ENCODE measurements around the gene FAM72A.
"Not testable (repeated sequence)": the region's sequence is repeated elsewhere in the genome, so short reads cannot be mapped to it uniquely, and the experiment has no call there.

FAM72A gene

DNA sequence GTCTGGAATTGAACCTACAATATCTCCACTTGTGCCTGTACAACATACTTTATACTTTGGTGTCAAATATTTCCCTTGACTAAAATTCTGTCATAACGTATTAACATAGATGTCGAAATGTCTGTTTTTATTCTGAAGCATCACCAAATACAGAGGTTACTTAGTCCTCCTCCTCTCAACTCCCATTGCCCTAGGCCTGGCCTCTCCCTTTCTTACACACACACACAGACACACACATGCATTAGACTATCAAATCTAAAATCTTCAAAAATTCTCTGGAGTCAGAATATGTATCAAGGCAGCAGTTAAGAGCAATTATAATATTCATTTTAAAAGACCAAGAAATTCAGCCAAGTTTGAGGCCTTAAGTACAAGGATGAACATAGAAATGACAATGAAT is 7.5 kb downstream of the FAM72A start:
- not testable (repeated sequence) for H2AK5ac ChIP-seq (ENCODE audit: low read length); H3K4ac ChIP-seq (ENCODE audit: low read depth, low read length); H3K56ac ChIP-seq (ENCODE audit: low read length); H3K27me3 ChIP-seq (ENCODE audit: insufficient read depth, low read length, poor library complexity); H3K79me1 ChIP-seq (ENCODE audit: low read length); DNase-seq; H2BK15ac ChIP-seq (replicated peaks; ENCODE audit: low read depth); H4K5ac ChIP-seq (ENCODE audit: low read length); H2BK120ac ChIP-seq (ENCODE audit: low read depth, low read length); H4K8ac ChIP-seq (ENCODE audit: low read depth, low read length); H3K79me2 ChIP-seq (ENCODE audit: control insufficient read depth, insufficient read depth, low read length); H2BK5ac ChIP-seq (ENCODE audit: low read length); H3K9ac ChIP-seq (ENCODE audit: low read length); H3K27ac ChIP-seq (ENCODE audit: low read depth, low read length); H3K4me1 ChIP-seq (ENCODE audit: control insufficient read depth, low read depth, low read length); H3K4me2 ChIP-seq (ENCODE audit: low read length); H3K18ac ChIP-seq (ENCODE audit: low read length); H3K36me3 ChIP-seq (ENCODE audit: control insufficient read depth, insufficient read depth, low read length); H3K23ac ChIP-seq (ENCODE audit: low read length); H3K4me3 ChIP-seq (ENCODE audit: low read length)
- no CpG with 5 or more reads among the region's 2 CpGs for WGBS (ENCODE audit: extremely low coverage, insufficient coverage, low lambda C conversion rate)

DNA sequence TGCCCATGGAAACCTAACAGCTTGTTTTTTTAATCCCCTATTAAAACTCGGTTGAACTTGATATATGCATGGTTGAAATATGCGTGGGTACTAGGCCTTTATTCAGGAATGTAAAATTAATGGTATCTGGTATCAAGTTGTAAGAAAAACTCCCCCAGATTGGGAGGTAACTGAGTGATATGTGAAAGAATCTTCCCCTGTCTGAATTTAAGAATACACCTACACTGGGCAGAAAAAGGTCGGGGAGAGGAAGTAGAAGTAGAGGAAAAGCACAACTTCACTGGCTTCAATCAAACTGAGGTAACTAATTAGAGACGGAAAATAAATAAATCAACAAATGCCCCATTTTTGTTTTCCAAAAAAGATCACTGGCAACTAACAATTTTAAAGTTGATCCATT is 15.8 kb downstream of the FAM72A start:
- not testable (repeated sequence) for H2BK15ac ChIP-seq (replicated peaks; ENCODE audit: low read depth); H2BK5ac ChIP-seq (ENCODE audit: low read length); H2BK120ac ChIP-seq (ENCODE audit: low read depth, low read length); H3K56ac ChIP-seq (ENCODE audit: low read length); H3K79me2 ChIP-seq (ENCODE audit: control insufficient read depth, insufficient read depth, low read length); H3K79me1 ChIP-seq (ENCODE audit: low read length); H3K4me3 ChIP-seq (ENCODE audit: low read length); H3K23ac ChIP-seq (ENCODE audit: low read length); H3K9ac ChIP-seq (ENCODE audit: low read length); H3K36me3 ChIP-seq (ENCODE audit: control insufficient read depth, insufficient read depth, low read length); DNase-seq; H3K18ac ChIP-seq (ENCODE audit: low read length); H4K5ac ChIP-seq (ENCODE audit: low read length); H3K4me1 ChIP-seq (ENCODE audit: control insufficient read depth, low read depth, low read length); H3K27me3 ChIP-seq (ENCODE audit: insufficient read depth, low read length, poor library complexity); H3K27ac ChIP-seq (ENCODE audit: low read depth, low read length); H4K8ac ChIP-seq (ENCODE audit: low read depth, low read length); H3K4me2 ChIP-seq (ENCODE audit: low read length); H3K4ac ChIP-seq (ENCODE audit: low read depth, low read length); H2AK5ac ChIP-seq (ENCODE audit: low read length)
- no CpG with 5 or more reads among the region's 4 CpGs for WGBS (ENCODE audit: extremely low coverage, insufficient coverage, low lambda C conversion rate)

DNA sequence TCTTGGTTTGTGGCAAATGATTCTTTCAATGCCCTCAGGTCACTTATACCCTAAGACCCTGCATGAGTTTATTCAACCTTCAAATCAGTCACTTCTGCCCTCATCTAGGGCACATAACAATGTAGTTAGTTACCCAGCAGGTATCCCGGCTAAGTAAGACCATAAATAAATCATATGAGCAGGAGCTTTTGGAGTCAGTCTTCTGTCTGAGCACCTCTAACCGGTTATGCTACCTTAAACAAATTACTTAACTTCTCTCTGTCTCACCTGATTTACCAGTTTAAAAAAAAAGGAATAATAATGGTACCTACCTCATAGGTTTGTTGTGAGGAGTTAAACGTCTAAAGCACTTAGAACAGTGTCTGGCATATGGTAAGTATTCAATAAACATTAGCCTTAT is 16.9 kb downstream of the FAM72A start:
- not testable (repeated sequence) for H3K4me3 ChIP-seq (ENCODE audit: low read length); H3K4me2 ChIP-seq (ENCODE audit: low read length); H3K9ac ChIP-seq (ENCODE audit: low read length); DNase-seq; H2BK5ac ChIP-seq (ENCODE audit: low read length); H2AK5ac ChIP-seq (ENCODE audit: low read length); H3K4ac ChIP-seq (ENCODE audit: low read depth, low read length); H4K5ac ChIP-seq (ENCODE audit: low read length); H4K8ac ChIP-seq (ENCODE audit: low read depth, low read length); H3K18ac ChIP-seq (ENCODE audit: low read length); H3K56ac ChIP-seq (ENCODE audit: low read length); H3K79me1 ChIP-seq (ENCODE audit: low read length); H3K23ac ChIP-seq (ENCODE audit: low read length); H2BK120ac ChIP-seq (ENCODE audit: low read depth, low read length); H2BK15ac ChIP-seq (replicated peaks; ENCODE audit: low read depth); H3K27ac ChIP-seq (ENCODE audit: low read depth, low read length); H3K79me2 ChIP-seq (ENCODE audit: control insufficient read depth, insufficient read depth, low read length); H3K4me1 ChIP-seq (ENCODE audit: control insufficient read depth, low read depth, low read length); H3K27me3 ChIP-seq (ENCODE audit: insufficient read depth, low read length, poor library complexity); H3K36me3 ChIP-seq (ENCODE audit: control insufficient read depth, insufficient read depth, low read length)
- no CpG with 5 or more reads among the region's 3 CpGs for WGBS (ENCODE audit: extremely low coverage, insufficient coverage, low lambda C conversion rate)

DNA sequence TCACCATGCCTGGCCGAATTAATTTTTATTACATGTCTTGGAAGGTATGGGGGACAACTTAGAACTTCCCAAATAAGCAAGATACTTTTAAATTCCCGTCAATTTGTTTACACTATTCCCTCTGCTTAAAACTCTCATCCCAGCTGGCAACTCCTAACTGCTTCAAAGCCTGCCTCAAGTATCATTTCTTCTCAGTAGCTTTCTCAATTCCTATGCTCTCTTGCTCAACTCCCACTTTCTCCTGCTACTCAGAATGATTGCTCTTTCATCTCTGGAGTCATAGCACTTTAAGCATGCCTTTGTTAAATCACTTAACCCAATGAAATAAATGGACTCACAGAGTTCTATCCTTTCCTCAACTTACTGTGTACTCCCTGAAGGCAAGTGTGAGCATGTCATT is 18.9 kb downstream of the FAM72A start:
- not testable (repeated sequence) for H3K18ac ChIP-seq (ENCODE audit: low read length); H4K5ac ChIP-seq (ENCODE audit: low read length); H2BK120ac ChIP-seq (ENCODE audit: low read depth, low read length); DNase-seq; H3K79me2 ChIP-seq (ENCODE audit: control insufficient read depth, insufficient read depth, low read length); H3K27me3 ChIP-seq (ENCODE audit: insufficient read depth, low read length, poor library complexity); H2BK15ac ChIP-seq (replicated peaks; ENCODE audit: low read depth); H3K4me3 ChIP-seq (ENCODE audit: low read length); H2AK5ac ChIP-seq (ENCODE audit: low read length); H2BK5ac ChIP-seq (ENCODE audit: low read length); H3K79me1 ChIP-seq (ENCODE audit: low read length); H3K36me3 ChIP-seq (ENCODE audit: control insufficient read depth, insufficient read depth, low read length); H3K27ac ChIP-seq (ENCODE audit: low read depth, low read length); H3K4me2 ChIP-seq (ENCODE audit: low read length); H3K4ac ChIP-seq (ENCODE audit: low read depth, low read length); H3K23ac ChIP-seq (ENCODE audit: low read length); H3K9ac ChIP-seq (ENCODE audit: low read length); H4K8ac ChIP-seq (ENCODE audit: low read depth, low read length); H3K56ac ChIP-seq (ENCODE audit: low read length); H3K4me1 ChIP-seq (ENCODE audit: control insufficient read depth, low read depth, low read length)
- no CpG with 5 or more reads among the region's 2 CpGs for WGBS (ENCODE audit: extremely low coverage, insufficient coverage, low lambda C conversion rate)

DNA sequence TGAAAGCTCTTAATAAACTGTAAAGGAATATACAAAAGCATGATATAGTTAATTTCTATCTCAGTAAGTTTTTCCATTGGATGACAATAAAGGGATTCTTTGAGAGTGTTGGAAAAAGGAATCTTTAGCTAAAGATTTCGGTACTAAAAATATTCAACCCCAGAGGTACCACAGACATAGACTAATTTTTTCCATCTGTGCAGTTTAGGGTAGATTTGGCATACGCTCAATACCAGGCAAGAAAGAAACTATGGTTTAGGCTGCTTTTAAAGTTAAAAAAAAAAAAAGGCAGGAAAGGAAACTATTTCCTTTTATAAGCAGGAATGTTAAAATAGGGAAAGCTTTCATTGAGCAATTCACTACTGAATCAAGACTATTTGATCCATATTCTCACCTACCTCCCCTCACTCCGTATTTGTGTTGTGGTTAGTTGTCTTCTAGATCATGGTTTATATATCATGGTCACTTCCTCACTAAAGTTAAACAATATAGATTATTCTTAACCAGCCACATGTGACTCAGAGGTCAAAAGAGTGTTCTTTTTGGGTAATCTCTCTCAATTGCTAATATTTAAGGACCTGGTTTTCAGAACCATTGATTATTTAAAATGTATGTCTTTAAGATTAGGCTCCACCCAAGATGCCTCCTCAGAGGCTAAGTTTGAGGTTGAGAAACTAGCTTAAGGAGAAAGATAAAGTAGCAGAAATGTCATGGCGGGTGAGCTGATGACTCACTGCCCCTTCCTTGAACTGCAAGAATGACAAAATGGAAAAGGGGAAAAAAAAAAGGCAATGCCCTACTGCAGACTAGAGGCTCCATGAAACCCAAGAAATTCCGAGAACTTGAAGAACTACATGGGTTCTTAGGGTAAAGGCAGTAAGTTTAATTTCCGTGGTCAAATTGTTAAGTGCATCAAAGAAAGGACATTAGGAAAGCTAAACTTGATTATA is 20.0 kb downstream of the FAM72A start:
- H2BK120ac ChIP-seq (ENCODE audit: low read depth, low read length); H3K4me2 ChIP-seq (ENCODE audit: low read length); H2AK5ac ChIP-seq (ENCODE audit: low read length); H3K4ac ChIP-seq (ENCODE audit: low read depth, low read length); H3K4me1 ChIP-seq (ENCODE audit: control insufficient read depth, low read depth, low read length); H2BK5ac ChIP-seq (ENCODE audit: low read length); H3K18ac ChIP-seq (ENCODE audit: low read length); H3K27ac ChIP-seq (ENCODE audit: low read depth, low read length); H3K9ac ChIP-seq (ENCODE audit: low read length); H3K27me3 ChIP-seq (ENCODE audit: insufficient read depth, low read length, poor library complexity); H4K8ac ChIP-seq (ENCODE audit: low read depth, low read length); H4K5ac ChIP-seq (ENCODE audit: low read length); H2BK15ac ChIP-seq (replicated peaks; ENCODE audit: low read depth); H3K56ac ChIP-seq (ENCODE audit: low read length); DNase-seq; H3K36me3 ChIP-seq (ENCODE audit: control insufficient read depth, insufficient read depth, low read length); H3K79me1 ChIP-seq (ENCODE audit: low read length); H3K79me2 ChIP-seq (ENCODE audit: control insufficient read depth, insufficient read depth, low read length); H3K4me3 ChIP-seq (ENCODE audit: low read length); H3K23ac ChIP-seq (ENCODE audit: low read length): not testable (repeated sequence)
- no CpG with 5 or more reads among the region's 6 CpGs for WGBS (ENCODE audit: extremely low coverage, insufficient coverage, low lambda C conversion rate)

DNA sequence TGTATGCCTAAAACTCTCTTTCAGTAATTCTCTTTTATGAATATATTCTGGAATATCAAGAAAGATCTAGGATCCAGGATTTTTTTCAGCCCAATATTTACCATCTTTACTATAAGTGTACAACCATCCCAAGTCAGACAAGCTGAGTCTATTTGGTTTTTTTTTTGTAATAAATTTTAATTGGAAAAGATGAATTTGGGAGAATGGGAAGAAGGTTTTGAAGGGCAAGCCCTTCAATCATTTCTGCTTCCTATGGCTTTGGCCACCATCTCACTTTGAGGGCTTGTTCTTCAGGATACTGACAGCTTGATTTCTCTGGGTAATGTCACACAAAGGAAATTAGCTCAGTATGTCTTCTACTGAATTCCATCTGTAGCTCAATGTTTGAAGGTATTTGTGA is 23.0 kb downstream of the FAM72A start:
- H3K18ac ChIP-seq (ENCODE audit: low read length); H3K79me2 ChIP-seq (ENCODE audit: control insufficient read depth, insufficient read depth, low read length); H3K4me3 ChIP-seq (ENCODE audit: low read length); H3K56ac ChIP-seq (ENCODE audit: low read length); H3K27ac ChIP-seq (ENCODE audit: low read depth, low read length); H4K5ac ChIP-seq (ENCODE audit: low read length); H2BK120ac ChIP-seq (ENCODE audit: low read depth, low read length); H2BK15ac ChIP-seq (replicated peaks; ENCODE audit: low read depth); H3K4me1 ChIP-seq (ENCODE audit: control insufficient read depth, low read depth, low read length); H3K27me3 ChIP-seq (ENCODE audit: insufficient read depth, low read length, poor library complexity); H2AK5ac ChIP-seq (ENCODE audit: low read length); H3K4ac ChIP-seq (ENCODE audit: low read depth, low read length); H3K9ac ChIP-seq (ENCODE audit: low read length); H3K4me2 ChIP-seq (ENCODE audit: low read length); H4K8ac ChIP-seq (ENCODE audit: low read depth, low read length); H2BK5ac ChIP-seq (ENCODE audit: low read length); DNase-seq; H3K79me1 ChIP-seq (ENCODE audit: low read length); H3K36me3 ChIP-seq (ENCODE audit: control insufficient read depth, insufficient read depth, low read length); H3K23ac ChIP-seq (ENCODE audit: low read length): not testable (repeated sequence)

Data from mesendoderm (in vitro differentiated cells).